WERI-Rb-1 (cell line): ENCODE measurements around the gene TVP23A.
"Not testable (repeated sequence)": the region's sequence is repeated elsewhere in the genome, so short reads cannot be mapped to it uniquely, and the experiment has no call there.

ENCODE experiments used
- DNase-seq: peaks from one replicate; pipeline ENCODE4 v3.0.0-alpha.2; 2020
- H3K27ac ChIP-seq: fragments of 250-450 bp; sonication (Bioruptor Pico); 2 replicates; pipeline ENCODE4 v1.5.1; 2020; ENCODE audit warnings: mild to moderate bottlenecking, moderate library complexity
- H3K27me3 ChIP-seq: fragments of 250-450 bp; sonication (Bioruptor Pico); 2 replicates; pipeline ENCODE4 v1.5.1; 2021; ENCODE audit warnings: mild to moderate bottlenecking, low read depth, moderate library complexity; ENCODE audit not compliant: insufficient read depth, severe bottlenecking
- H3K36me3 ChIP-seq: fragments of 250-450 bp; sonication (Bioruptor Pico); 2 replicates; pipeline ENCODE4 v1.5.1; 2020; ENCODE audit warnings: mild to moderate bottlenecking, moderate library complexity
- H3K4me3 ChIP-seq: 2 replicates; pipeline ENCODE4 v1.5.1; 2011; ENCODE audit warnings: low read depth, mild to moderate bottlenecking, control low read depth, low read length
- H3K9me3 ChIP-seq: fragments of 250-450 bp; sonication (Bioruptor Pico); 2 replicates; pipeline ENCODE4 v1.5.1; 2021; ENCODE audit warnings: mild to moderate bottlenecking, moderate library complexity; ENCODE audit not compliant: severe bottlenecking
- CTCF ChIP-seq: IDR thresholded peaks from 2 replicates; pipeline ENCODE4 v1.5.1; 2011; ENCODE audit warnings: low read depth, mild to moderate bottlenecking, control low read depth, inconsistent platforms, low read length

The TVP23A gene

GRCh38 chr16:10834766-10835165 is 16.2 kb upstream of the TVP23A start:
- Histone ChIP-seq H3K27me3 (no peaks in the 10 kb centered on the region), H3K27ac (no peak overlapping the region), H3K36me3 (no peaks in the 10 kb centered on the region), H3K9me3 (no peaks in the 10 kb centered on the region), H3K4me3 (no peak overlapping the region)
- TF ChIP-seq CTCF, result no peak
- DNase-seq, result no peak

- no peak for TF ChIP-seq CTCF
Observed at GRCh38 chr16:10834130-10834529, 15.5 kb upstream of the TVP23A start.

GRCh38 chr16:10833271-10833670 is 14.7 kb upstream of the TVP23A start:
- no peaks in the 10 kb centered on the region for H3K36me3 ChIP-seq
- no peak for TF ChIP-seq CTCF
- H3K27me3 ChIP-seq, result no peaks in the 10 kb centered on the region
- H3K9me3 ChIP-seq, result no peaks in the 10 kb centered on the region
- no peak overlapping the region for H3K27ac ChIP-seq
- no peak overlapping the region for H3K4me3 ChIP-seq
- DNase-seq, result no peak

More at GRCh38 chr16:10834130-10834529, 15.5 kb upstream of the TVP23A start:
- H3K27me3 ChIP-seq, result no peaks in the 10 kb centered on the region
- no peaks in the 10 kb centered on the region for H3K36me3 ChIP-seq
- no peak overlapping the region for H3K4me3 ChIP-seq
- H3K9me3 ChIP-seq, result no peaks in the 10 kb centered on the region
- DNase-seq, result no peak
- no peak overlapping the region for H3K27ac ChIP-seq

GRCh38 chr16:10831894-10832886 is 13.6 kb upstream of the TVP23A start:
- TF ChIP-seq CTCF, result no peak
- DNase-seq, result no peak
- H3K4me3 ChIP-seq, result no peak overlapping the region
- no peaks in the 10 kb centered on the region for H3K27me3 ChIP-seq
- H3K9me3 ChIP-seq, result no peaks in the 10 kb centered on the region
- H3K36me3 ChIP-seq, result no peaks in the 10 kb centered on the region
- H3K27ac ChIP-seq, result no peak overlapping the region

- H3K4me3 ChIP-seq, H3K36me3 ChIP-seq: not testable (repeated sequence)
Observed at GRCh38 chr16:10830240-10830639, 11.6 kb upstream of the TVP23A start.

DNA sequence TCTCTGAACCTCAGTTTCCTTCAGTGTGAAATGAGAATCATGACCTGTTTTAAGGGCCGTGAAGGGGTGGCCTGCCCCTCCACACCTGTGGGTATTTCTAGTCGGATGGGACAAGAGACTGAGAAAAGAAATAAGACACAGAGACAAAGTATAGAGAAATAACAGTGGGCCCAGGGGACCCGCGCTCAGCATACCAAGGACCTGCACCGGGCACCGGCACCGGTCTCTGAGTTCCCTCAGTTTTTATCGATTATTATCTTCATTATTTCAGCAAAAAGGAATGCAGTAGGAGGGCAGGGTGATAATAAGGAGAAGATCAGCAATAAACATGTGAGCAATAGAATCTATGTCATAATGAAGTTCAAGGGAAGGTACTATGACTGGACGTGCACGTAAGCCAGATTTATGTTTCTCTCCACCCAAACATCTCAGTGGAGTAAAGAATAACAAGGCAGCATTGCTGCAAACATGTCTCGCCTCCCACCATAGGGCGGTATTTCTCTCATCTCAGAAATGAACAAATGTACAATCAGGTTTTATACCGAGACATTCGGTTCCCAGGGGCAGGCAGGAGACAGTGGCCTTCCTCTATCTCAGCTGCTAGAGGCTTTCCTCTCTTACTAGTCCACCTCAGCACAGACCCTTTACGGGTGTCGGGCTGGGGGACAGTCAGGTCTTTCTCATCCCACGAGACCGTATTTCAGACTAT is 10.9 kb upstream of the TVP23A start:
- DNase-seq, H3K27me3 ChIP-seq, H3K9me3 ChIP-seq, H3K4me3 ChIP-seq, H3K27ac ChIP-seq, H3K36me3 ChIP-seq: not testable (repeated sequence)

More at GRCh38 chr16:10830240-10830639, 11.6 kb upstream of the TVP23A start:
- not testable (repeated sequence) for H3K27me3 ChIP-seq, DNase-seq, H3K27ac ChIP-seq, H3K9me3 ChIP-seq
